Measurements from ENCODE around the gene ARHGDIA. TPM values are rescaled to one million over a fixed set of nuclear protein-coding genes. Genes with fewer than 3 reads are reported as not detected.

ARHGDIA gene
- total RNA-seq: 229 and 236 TPM in 2 replicates

DNA sequence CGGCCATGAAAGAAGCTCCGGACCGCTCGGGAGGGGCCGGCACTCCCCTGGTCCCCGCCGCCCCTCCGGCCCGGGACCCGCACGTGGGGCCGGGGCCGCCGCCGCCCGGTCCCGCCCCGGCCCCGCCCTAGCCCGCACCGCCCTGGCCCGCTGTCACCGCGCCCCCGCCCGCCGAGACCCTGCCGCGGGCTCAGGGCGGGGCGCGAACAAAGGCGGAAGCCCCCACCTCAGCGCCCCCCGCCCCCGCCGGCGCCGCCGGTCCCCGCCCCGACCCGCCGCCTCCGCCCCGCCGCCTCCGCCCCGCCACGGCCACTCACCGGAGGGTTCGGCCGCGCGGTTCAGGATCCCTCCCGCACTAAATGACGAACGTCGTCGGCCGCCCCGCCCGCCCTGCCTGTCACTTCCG, at the start of gene ARHGDIA:
Gene ARHGDIA, minus strand, starts transcription at position 357 of the 406 bp plus-strand sequence. CDS start 1,407 bp downstream, outside the sequence.

GRCh38 chr17:81917565-81918332, 46.6 kb upstream of the ARHGDIA start, which contains the start of gene SIRT7:
TSS of gene SIRT7 (minus strand) at chr17:81918176. CDS start at chr17:81918131, 45 bp downstream.

GRCh38 chr17:81911277-81911961, 40.3 kb upstream of the ARHGDIA start, which contains the start of gene PCYT2:
TSS of gene PCYT2 (minus strand) at chr17:81911399. CDS start at chr17:81911355, 44 bp downstream.

DNA sequence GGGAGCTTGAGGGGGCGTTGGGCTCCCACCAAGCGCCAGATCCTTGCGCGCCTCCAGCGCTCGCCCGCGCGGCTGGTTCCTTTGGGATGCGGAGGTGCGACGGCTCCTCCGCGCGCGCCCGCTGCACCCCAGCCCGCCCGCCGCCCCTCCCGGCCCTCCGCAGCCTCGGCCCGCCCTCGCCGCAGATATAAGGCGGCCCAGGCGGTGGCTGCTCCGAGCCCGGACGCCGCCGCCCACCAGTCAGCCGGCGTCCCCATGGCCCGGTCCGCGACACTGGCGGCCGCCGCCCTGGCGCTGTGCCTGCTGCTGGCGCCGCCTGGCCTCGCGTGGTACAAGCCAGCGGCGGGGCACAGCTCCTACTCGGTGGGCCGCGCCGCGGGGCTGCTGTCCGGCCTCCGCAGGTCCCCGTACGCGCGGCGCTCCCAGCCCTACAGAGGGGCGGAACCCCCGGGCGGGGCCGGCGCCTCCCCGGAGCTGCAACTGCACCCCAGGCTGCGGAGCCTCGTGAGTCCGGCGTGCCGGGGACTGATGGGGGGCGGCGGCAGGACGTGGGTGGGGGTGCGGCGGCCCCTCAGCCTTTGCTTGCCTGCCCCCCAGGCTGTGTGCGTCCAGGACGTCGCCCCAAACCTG, 31.0 kb upstream of the ARHGDIA start, which contains the start of gene NPB:
Gene NPB, plus strand, starts transcription at position 216 of the 630 bp plus-strand sequence. Its CDS starts 40 bp downstream, at position 256.

GRCh38 chr17:81859906-81860755, 11.0 kb downstream of the ARHGDIA start, which contains the start of gene P4HB:
TSS of gene P4HB (minus strand) at chr17:81860535. CDS start at chr17:81860471, 64 bp downstream.

DNA sequence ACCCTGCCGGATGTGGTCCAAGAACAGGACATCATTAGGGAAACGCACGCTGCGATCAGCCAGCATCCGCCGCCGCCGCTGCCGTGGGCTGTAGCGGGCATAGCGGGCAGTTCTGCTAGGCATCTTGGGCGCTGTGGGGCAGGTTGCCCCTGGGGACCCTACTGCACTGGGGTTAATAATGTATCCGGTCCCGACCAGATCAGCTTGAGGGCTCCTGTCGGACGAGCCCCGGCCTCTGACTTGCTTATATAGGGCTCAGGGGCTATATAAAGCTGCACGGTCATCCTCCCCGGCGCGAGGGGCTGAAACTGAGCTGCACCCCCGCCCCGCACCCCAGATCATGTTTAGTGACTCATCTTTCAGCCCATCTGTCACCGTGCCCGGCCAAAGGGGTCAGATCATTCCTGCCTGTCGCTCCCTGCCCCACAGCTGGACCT, 36.3 kb downstream of the ARHGDIA start, which contains the start of gene PPP1R27:
Gene PPP1R27, minus strand, starts transcription at position 220 of the 437 bp plus-strand sequence. Its CDS starts 97 bp downstream, at position 123.

GRCh38 chr17:81833160-81833920, 37.8 kb downstream of the ARHGDIA start, which contains the start of gene MCRIP1:
TSS of gene MCRIP1 (minus strand) at chr17:81833291. CDS start at chr17:81824506, 8,785 bp downstream.

Other genes with a start within 250 kb of the ARHGDIA start
- 99.7 and 104 TPM in 2 replicates for gene NPLOC4, start 234.2 kb downstream of the ARHGDIA start, total RNA-seq
- 0.14 and 0.53 TPM in 2 replicates for gene TSPAN10, start 234.1 kb downstream of the ARHGDIA start, total RNA-seq
- 0.66 and 0.86 TPM in 2 replicates for gene PDE6G, start 214.8 kb downstream of the ARHGDIA start, total RNA-seq
- 23.5 and 26.4 TPM in 2 replicates for gene OXLD1, start 204.7 kb downstream of the ARHGDIA start, total RNA-seq
- 12.8 and 16.5 TPM in 2 replicates for gene CCDC137, start 204.6 kb downstream of the ARHGDIA start, total RNA-seq
- 32.7 and 34.0 TPM in 2 replicates for gene ARL16, start 187.5 kb downstream of the ARHGDIA start, total RNA-seq
- 102 and 120 TPM in 2 replicates for gene HGS, start 187.3 kb downstream of the ARHGDIA start, total RNA-seq
- gene MRPL12, start 168.0 kb downstream of the ARHGDIA start, total RNA-seq: 40.8 and 41.5 TPM in 2 replicates
- gene SLC25A10, start 159.1 kb downstream of the ARHGDIA start, total RNA-seq: 16.2 and 23.7 TPM in 2 replicates
- gene GCGR, start 67.2 kb downstream of the ARHGDIA start, total RNA-seq: not detected in 2 replicates
- 57.1 and 68.8 TPM in 2 replicates for gene MCRIP1, start 38.0 kb downstream of the ARHGDIA start, total RNA-seq
- gene PPP1R27, start 36.3 kb downstream of the ARHGDIA start, total RNA-seq: not detected in 2 replicates
- gene P4HB, start 10.8 kb downstream of the ARHGDIA start, total RNA-seq: 824 and 903 TPM in 2 replicates
- gene ALYREF, start 20.2 kb upstream of the ARHGDIA start, total RNA-seq: 176 and 187 TPM in 2 replicates
- gene ANAPC11, start 20.4 kb upstream of the ARHGDIA start, total RNA-seq: 99.4 and 125 TPM in 2 replicates
- gene NPB, start 30.9 kb upstream of the ARHGDIA start, total RNA-seq: 0.13 and 0.22 TPM in 2 replicates
- 30.1 and 51.0 TPM in 2 replicates for gene PCYT2, start 40.1 kb upstream of the ARHGDIA start, total RNA-seq
- gene SIRT7, start 46.8 kb upstream of the ARHGDIA start, total RNA-seq: 17.3 and 21.1 TPM in 2 replicates
- 20.7 and 22.2 TPM in 2 replicates for gene MAFG, start 56.4 kb upstream of the ARHGDIA start, total RNA-seq
- gene PYCR1, start 66.0 kb upstream of the ARHGDIA start, total RNA-seq: 53.7 and 56.3 TPM in 2 replicates
- gene MYADML2, start 75.9 kb upstream of the ARHGDIA start, total RNA-seq: not detected in 2 replicates
- gene NOTUM, start 89.8 kb upstream of the ARHGDIA start, total RNA-seq: not detected in 2 replicates
- 15.8 and 19.1 TPM in 2 replicates for gene ASPSCR1, start 106.3 kb upstream of the ARHGDIA start, total RNA-seq
- gene CENPX, start 151.5 kb upstream of the ARHGDIA start, total RNA-seq: 46.4 and 49.8 TPM in 2 replicates
- gene LRRC45, start 152.0 kb upstream of the ARHGDIA start, total RNA-seq: 17.4 and 20.7 TPM in 2 replicates
- 21.4 and 23.1 TPM in 2 replicates for gene RAC3, start 160.3 kb upstream of the ARHGDIA start, total RNA-seq
- 44.3 and 54.9 TPM in 2 replicates for gene DCXR, start 166.4 kb upstream of the ARHGDIA start, total RNA-seq
- gene RFNG, start 180.5 kb upstream of the ARHGDIA start, total RNA-seq: 22.6 and 23.7 TPM in 2 replicates
- 82.2 and 98.8 TPM in 2 replicates for gene GPS1, start 180.6 kb upstream of the ARHGDIA start, total RNA-seq
- 59.5 and 62.2 TPM in 2 replicates for gene DUS1L, start 194.5 kb upstream of the ARHGDIA start, total RNA-seq
- gene FASN, start 226.9 kb upstream of the ARHGDIA start, total RNA-seq: 141 and 288 TPM in 2 replicates

Measured in thoracic aorta endothelial cell (primary cell).